NB4 (cell line): Measurements from ENCODE around the gene PITX1.

Experiments used
- CTCF ChIP-seq: IDR thresholded peaks from one replicate; pipeline ENCODE4 v1.5.1; 2012; ENCODE audit warnings: low read depth, low read length
- MAX ChIP-seq: IDR thresholded peaks from 2 replicates; pipeline ENCODE4 v1.6.1; 2011; ENCODE audit warnings: low read depth, low read length
- MYC ChIP-seq: IDR thresholded peaks from 2 replicates; pipeline ENCODE4 v1.6.1; 2011; ENCODE audit warnings: low read depth, low read length
- POLR2A ChIP-seq: IDR thresholded peaks from 2 replicates; pipeline ENCODE4 v1.6.1; 2011; ENCODE audit warnings: mild to moderate bottlenecking; ENCODE audit not compliant: insufficient read length; ENCODE audit errors: extremely low read depth

- TF ChIP-seq CTCF (no peak), POLR2A (no peak), MAX (no peak), MYC (no peak)
Observed at GRCh38 chr5:135020111-135020895, 13.7 kb downstream of the PITX1 start.
